Measurements from ENCODE around the gene SORCS2. TPM values are rescaled to one million over a fixed set of nuclear protein-coding genes. Genes with fewer than 3 reads are reported as not detected.

SORCS2 gene
- total RNA-seq, 1 experiment from 2014 or later: not detected

- CTCF ChIA-PET: interaction anchor here (0.7 kb wide), 1 partner anchor 34 kb away, joined by 3 read pairs; no protein-coding TSS in a partner anchor
- Mint-ChIP-seq H3K27me3 (ENCODE audit: insufficient read depth, unreplicated experiment) (no peaks in the 10 kb centered on the region), H3K36me3 (ENCODE audit: insufficient read depth, unreplicated experiment) (peaks cover 49% of the 10 kb centered on the region), H3K4me1 (ENCODE audit: insufficient read depth, unreplicated experiment) (no peaks in the 10 kb centered on the region), H3K4me3 (ENCODE audit: unreplicated experiment) (no peak overlapping the region), H3K9me3 (ENCODE audit: unreplicated experiment) (no peaks in the 10 kb centered on the region), H3K27ac (ENCODE audit: low read depth, unreplicated experiment) (no peak overlapping the region)
- no peak for DNase-seq (ENCODE audit: unreplicated experiment)
- POLR2A ChIA-PET: no interaction called here
- no peak for TF ChIP-seq CTCF (IDR thresholded peaks at IDR 0.05; ENCODE audit: unreplicated experiment)
- intact Hi-C loops (cut with micrococcal nuclease): no loop called here
- no TSS peak for BruUV-seq (replicated peaks)
Observed at GRCh38 chr4:7775396-7775795, 583.1 kb downstream of the SORCS2 start.

GRCh38 chr4:7777017-7777710 lies 584.8 kb downstream of the SORCS2 start:
- no peaks in the 10 kb centered on the region for H3K4me1 Mint-ChIP-seq (ENCODE audit: insufficient read depth, unreplicated experiment)
- DNase-seq (ENCODE audit: unreplicated experiment): no peak
- BruUV-seq (replicated peaks): no TSS peak
- POLR2A ChIA-PET: no interaction called here
- no peaks in the 10 kb centered on the region for H3K9me3 Mint-ChIP-seq (ENCODE audit: unreplicated experiment)
- CTCF ChIA-PET: interaction anchor here (1.3 to 1.5 kb wide), 2 partner anchors 28 to 210 kb away, joined by 3 to 4 read pairs; no protein-coding TSS in a partner anchor
- intact Hi-C loops (cut with micrococcal nuclease): no loop called here
- H3K36me3 Mint-ChIP-seq (ENCODE audit: insufficient read depth, unreplicated experiment): peaks cover 52% of the 10 kb centered on the region
- H3K27me3 Mint-ChIP-seq (ENCODE audit: insufficient read depth, unreplicated experiment): no peaks in the 10 kb centered on the region
- H3K4me3 Mint-ChIP-seq (ENCODE audit: unreplicated experiment): no peak overlapping the region
- TF ChIP-seq CTCF (IDR thresholded peaks at IDR 0.05; ENCODE audit: unreplicated experiment): no peak
- H3K27ac Mint-ChIP-seq (ENCODE audit: low read depth, unreplicated experiment): no peak overlapping the region

GRCh38 chr4:7777871-7778509 lies 585.7 kb downstream of the SORCS2 start:
- no peak for DNase-seq (ENCODE audit: unreplicated experiment)
- BruUV-seq (replicated peaks): no TSS peak
- no peaks in the 10 kb centered on the region for H3K4me1 Mint-ChIP-seq (ENCODE audit: insufficient read depth, unreplicated experiment)
- POLR2A ChIA-PET: no interaction called here
- peaks cover 44% of the 10 kb centered on the region for H3K36me3 Mint-ChIP-seq (ENCODE audit: insufficient read depth, unreplicated experiment)
- no peak for TF ChIP-seq CTCF (IDR thresholded peaks at IDR 0.05; ENCODE audit: unreplicated experiment)
- H3K27ac Mint-ChIP-seq (ENCODE audit: low read depth, unreplicated experiment): no peak overlapping the region
- intact Hi-C loops (cut with micrococcal nuclease): no loop called here
- no peak overlapping the region for H3K4me3 Mint-ChIP-seq (ENCODE audit: unreplicated experiment)
- H3K27me3 Mint-ChIP-seq (ENCODE audit: insufficient read depth, unreplicated experiment): no peaks in the 10 kb centered on the region
- CTCF ChIA-PET: interaction anchor here (0.5 to 1.5 kb wide), 6 partner anchors 16 to 209 kb away, joined by 3 to 4 read pairs (median 3); no protein-coding TSS in a partner anchor
- H3K9me3 Mint-ChIP-seq (ENCODE audit: unreplicated experiment): no peaks in the 10 kb centered on the region

GRCh38 chr4:7778510-7779431 lies 586.4 kb downstream of the SORCS2 start:
- no peak for DNase-seq (ENCODE audit: unreplicated experiment)
- intact Hi-C loops (cut with micrococcal nuclease): no loop called here

More at GRCh38 chr4:7778510-7779431, 586.4 kb downstream of the SORCS2 start:
- CTCF ChIA-PET: interaction anchor here (0.5 to 1.5 kb wide), 8 partner anchors 17 to 316 kb away, joined by 3 to 4 read pairs (median 3); no protein-coding TSS in a partner anchor
- H3K9me3 Mint-ChIP-seq (ENCODE audit: unreplicated experiment): no peaks in the 10 kb centered on the region
- H3K36me3 Mint-ChIP-seq (ENCODE audit: insufficient read depth, unreplicated experiment): peaks cover 37% of the 10 kb centered on the region
- no TSS peak for BruUV-seq (replicated peaks)
- H3K4me1 Mint-ChIP-seq (ENCODE audit: insufficient read depth, unreplicated experiment): no peaks in the 10 kb centered on the region
- no peak for TF ChIP-seq CTCF (IDR thresholded peaks at IDR 0.05; ENCODE audit: unreplicated experiment)
- no peak overlapping the region for H3K27ac Mint-ChIP-seq (ENCODE audit: low read depth, unreplicated experiment)
- H3K4me3 Mint-ChIP-seq (ENCODE audit: unreplicated experiment): no peak overlapping the region
- POLR2A ChIA-PET: no interaction called here
- H3K27me3 Mint-ChIP-seq (ENCODE audit: insufficient read depth, unreplicated experiment): no peaks in the 10 kb centered on the region

Data from MCF 10A (cell line).